ENCODE measurements around the gene AVPR1A. TPM values are rescaled to one million over a fixed set of nuclear protein-coding genes. Genes with fewer than 3 reads are reported as not detected.

Gene AVPR1A
- total RNA-seq, 1 donor from 2014 or later = 14.3 TPM

- DNase-seq (ENCODE audit: low spot score in 2 of 2) (no peak), FAIRE-seq (no peak)
Measured at GRCh38 chr12:63098851-63099250, 52.1 kb downstream of the AVPR1A start.

- DNase-seq (ENCODE audit: low spot score in 2 of 2) (no peak), FAIRE-seq (no peak)
Measured at GRCh38 chr12:63095369-63095980, 55.5 kb downstream of the AVPR1A start.

GRCh38 chr12:63093711-63094110 is 57.3 kb downstream of the AVPR1A start:
- DNase-seq (ENCODE audit: low spot score in 2 of 2) (no peak), FAIRE-seq (no peak)

GRCh38 chr12:63093084-63093483 is 57.9 kb downstream of the AVPR1A start:
- FAIRE-seq (no peak), DNase-seq (ENCODE audit: low spot score in 2 of 2) (no peak)

Other genes with a start within 250 kb of the AVPR1A start
- gene PPM1H, start 216.1 kb downstream of the AVPR1A start, total RNA-seq = 11.8 TPM

All from frontal cortex (tissue), 4 donors.